ENCODE data around the gene IL13.
"Not testable (repeated sequence)": the region's sequence is repeated elsewhere in the genome, so short reads cannot be mapped to it uniquely, and the experiment has no call there.

Gene IL13

GRCh38 chr5:132688536-132689339 is 30.8 kb downstream of the IL13 start:
- DNase-seq (ENCODE audit: low read depth in 3 of 3) = no peak

DNA sequence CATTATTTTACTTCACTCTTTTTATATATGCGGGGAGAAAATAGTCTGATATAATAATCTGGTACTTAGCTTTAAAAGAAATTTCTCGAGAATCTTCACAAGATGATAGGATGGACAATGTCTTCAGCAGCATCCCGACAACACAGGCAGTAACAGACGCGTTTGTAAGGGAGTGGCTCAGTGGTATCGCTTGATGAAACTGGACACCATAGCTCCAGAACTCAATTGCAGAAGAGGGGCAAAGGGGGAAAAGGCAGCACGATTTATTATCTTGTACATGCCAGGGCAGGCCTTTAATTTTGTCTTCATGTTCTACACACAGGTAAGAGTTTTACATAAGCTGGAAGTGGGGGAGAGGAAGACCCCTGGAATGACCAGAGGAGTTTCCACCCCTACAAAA is 31.5 kb downstream of the IL13 start:
- DNase-seq (ENCODE audit: low read depth in 3 of 3) = no peak

DNA sequence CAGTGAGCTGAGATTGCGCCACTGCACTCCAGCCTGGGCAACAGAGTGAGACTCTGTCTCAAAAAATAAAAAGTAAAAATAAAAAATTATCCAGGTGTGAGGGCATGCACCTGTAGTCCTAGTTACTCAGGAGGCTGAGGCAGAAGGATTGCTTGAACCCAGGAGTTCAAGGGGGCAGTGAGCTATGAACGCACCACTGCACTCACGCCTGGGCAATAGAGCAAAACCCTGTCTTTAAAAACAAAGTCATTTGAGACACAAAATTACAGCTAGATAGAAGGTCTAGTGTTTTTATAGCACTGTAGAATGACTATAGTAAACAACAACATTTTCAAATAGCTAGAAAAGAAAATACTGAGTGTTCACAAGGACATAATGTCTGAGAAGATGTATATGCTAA is 32.2 kb downstream of the IL13 start:
- DNase-seq (ENCODE audit: low read depth in 3 of 3) = no peak

- not testable (repeated sequence) for DNase-seq (ENCODE audit: low read depth in 3 of 3)
Observed at GRCh38 chr5:132691755-132692631, 34.0 kb downstream of the IL13 start.

- no peak for DNase-seq (ENCODE audit: low read depth in 3 of 3)
Observed at GRCh38 chr5:132692632-132692967, 34.6 kb downstream of the IL13 start.

DNA sequence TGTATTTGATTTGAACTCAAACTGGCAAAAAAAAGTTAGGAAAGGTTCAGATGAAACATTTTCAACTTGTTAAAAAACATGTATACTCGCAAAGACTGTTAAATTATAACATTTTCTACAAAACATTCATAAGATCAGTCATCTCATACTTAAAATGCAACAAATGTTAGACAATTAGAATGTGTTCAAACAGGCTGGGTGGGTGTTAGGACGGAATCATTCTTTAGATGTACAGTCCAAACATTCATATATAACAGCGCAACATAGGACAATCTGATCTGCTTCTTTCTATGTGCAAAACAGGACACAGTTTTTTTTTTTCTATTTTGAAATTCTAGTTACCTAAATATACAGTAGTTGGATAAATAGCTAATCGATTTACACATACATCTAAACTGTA is 38.0 kb downstream of the IL13 start:
- DNase-seq (ENCODE audit: low read depth in 3 of 3) = no peak

DNA sequence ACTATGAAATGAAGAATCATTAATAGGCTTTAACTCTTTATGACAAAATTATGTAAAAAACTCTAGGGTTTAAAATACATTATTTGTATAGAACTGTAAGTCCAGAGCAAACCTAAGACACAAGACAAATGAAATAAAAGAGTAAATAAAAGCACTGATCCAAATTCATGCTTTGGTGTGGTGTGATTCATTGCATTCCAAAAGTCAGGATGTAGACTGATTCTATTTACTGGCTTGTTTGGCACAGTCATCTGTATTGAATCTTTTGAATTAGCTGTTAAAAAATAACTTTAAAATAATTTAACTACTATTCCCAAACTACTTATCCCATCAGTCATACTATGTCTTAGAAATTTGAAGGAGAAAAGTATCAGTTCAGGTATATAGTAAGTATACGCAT is 46.9 kb downstream of the IL13 start:
- no peak for DNase-seq (ENCODE audit: low read depth in 3 of 3)

DNA sequence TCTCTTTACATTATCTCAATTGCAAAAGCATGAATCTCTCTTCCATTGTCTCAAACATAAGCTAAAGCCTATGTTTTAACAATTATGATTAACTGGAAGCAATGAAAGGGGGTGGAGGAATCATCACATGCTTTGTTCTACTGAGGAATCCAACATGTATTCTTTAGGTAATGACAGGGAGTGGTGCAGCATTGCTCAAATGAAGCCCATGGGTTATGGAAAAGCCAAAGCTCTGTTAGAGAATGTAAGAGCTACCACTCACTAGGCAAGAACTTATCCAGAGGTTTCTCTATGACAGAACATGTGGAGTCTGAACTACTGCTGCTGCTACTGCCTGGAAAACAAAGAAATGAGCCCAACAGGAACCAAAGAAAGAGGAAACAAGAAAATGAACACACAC is 50.7 kb downstream of the IL13 start:
- no peak for DNase-seq (ENCODE audit: low read depth in 3 of 3)

Measured in stimulated activated CD4-positive, alpha-beta T cell treated with anti-CD3 and anti-CD28 coated beads, TNF-alpha, amount 100 ng/mL, for 24 hours (primary cell).